ENCODE data around the gene RNU11. TPM values are rescaled to one million over a fixed set of nuclear protein-coding genes. Genes with fewer than 3 reads are reported as not detected.

Gene RNU11
- total RNA-seq, 1 donor from 2014 or later: not detected

DNA sequence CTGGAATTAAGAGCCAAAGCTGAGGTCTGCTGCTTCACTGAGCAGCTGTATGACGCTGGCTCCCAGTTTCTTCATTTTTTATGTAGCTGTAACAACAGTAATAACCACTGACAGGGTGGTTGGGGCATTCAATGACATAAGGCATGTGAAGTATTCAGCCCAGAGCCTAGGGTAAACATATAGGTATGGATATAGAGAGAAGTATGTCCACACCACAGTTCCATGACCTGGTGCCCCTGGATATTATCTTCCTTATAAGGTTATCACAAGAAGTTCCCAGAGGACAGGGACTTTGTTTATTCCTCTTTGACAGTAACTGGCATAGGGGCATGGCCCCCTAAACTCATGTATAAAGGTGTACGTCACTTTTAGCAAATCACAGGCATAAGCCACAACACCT is 41.6 kb upstream of the RNU11 start:
- no peak for TF ChIP-seq CTCF (IDR thresholded peaks at IDR 0.05; ENCODE audit: borderline replicate concordance)
- Histone ChIP-seq H3K4me1 (peaks cover 5% of the 10 kb centered on the region), H3K9me3 (replicated peaks) (no peaks in the 10 kb centered on the region), H3K27me3 (ENCODE audit: low read depth) (no peaks in the 10 kb centered on the region), H3K36me3 (peaks cover 88% of the 10 kb centered on the region), H3K4me3 (no peak overlapping the region), H3K27ac (replicated peaks) (no peak overlapping the region)
- intact Hi-C loops (cut with micrococcal nuclease): loop anchor here (10.0 kb wide), 1 partner anchor 252 kb away; no protein-coding TSS in a partner anchor
- DNase-seq: no peak

GRCh38 chr1:28613175-28613574 is 35.2 kb upstream of the RNU11 start:
- intact Hi-C loops (cut with micrococcal nuclease): no loop called here
- Histone ChIP-seq H3K9me3 (replicated peaks) (no peaks in the 10 kb centered on the region), H3K27me3 (ENCODE audit: low read depth) (no peaks in the 10 kb centered on the region), H3K4me1 (no peaks in the 10 kb centered on the region), H3K36me3 (peaks cover 100% of the 10 kb centered on the region), H3K4me3 (no peak overlapping the region), H3K27ac (replicated peaks) (no peak overlapping the region)
- no peak for DNase-seq
- TF ChIP-seq CTCF (IDR thresholded peaks at IDR 0.05; ENCODE audit: borderline replicate concordance): no peak

GRCh38 chr1:28631713-28632112 is 16.7 kb upstream of the RNU11 start:
- no peak for DNase-seq
- no peak for TF ChIP-seq CTCF (IDR thresholded peaks at IDR 0.05; ENCODE audit: borderline replicate concordance)
- intact Hi-C loops (cut with micrococcal nuclease): no loop called here
- Histone ChIP-seq H3K4me3 (no peak overlapping the region), H3K36me3 (no peaks in the 10 kb centered on the region), H3K9me3 (replicated peaks) (no peaks in the 10 kb centered on the region), H3K4me1 (no peaks in the 10 kb centered on the region), H3K27me3 (ENCODE audit: low read depth) (no peaks in the 10 kb centered on the region), H3K27ac (replicated peaks) (no peak overlapping the region)

DNA sequence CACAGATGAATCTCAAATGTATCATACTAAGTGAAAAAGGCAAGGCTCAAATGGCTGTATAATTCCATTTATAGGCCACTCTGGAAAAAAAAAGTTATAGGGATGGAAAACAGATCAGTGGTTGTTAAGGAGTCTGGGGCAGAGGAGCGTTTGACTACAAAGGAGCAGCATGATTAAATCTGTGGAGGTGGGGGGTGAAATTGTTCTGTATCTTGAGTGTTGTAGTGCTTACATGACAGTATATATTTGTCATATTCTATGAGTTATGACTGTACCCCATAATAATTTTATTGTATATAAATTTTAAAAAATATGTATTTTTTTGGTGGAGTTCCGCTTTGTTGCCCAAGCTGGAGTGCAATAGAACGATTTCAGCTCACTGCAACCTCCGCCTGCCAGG is 15.8 kb upstream of the RNU11 start:
- Histone ChIP-seq H3K4me3 (no peak overlapping the region), H3K9me3 (replicated peaks) (no peaks in the 10 kb centered on the region), H3K27me3 (ENCODE audit: low read depth) (no peaks in the 10 kb centered on the region), H3K4me1 (no peaks in the 10 kb centered on the region), H3K27ac (replicated peaks) (no peak overlapping the region), H3K36me3 (no peaks in the 10 kb centered on the region)
- no peak for TF ChIP-seq CTCF (IDR thresholded peaks at IDR 0.05; ENCODE audit: borderline replicate concordance)
- intact Hi-C loops (cut with micrococcal nuclease): no loop called here
- DNase-seq: no peak

DNA sequence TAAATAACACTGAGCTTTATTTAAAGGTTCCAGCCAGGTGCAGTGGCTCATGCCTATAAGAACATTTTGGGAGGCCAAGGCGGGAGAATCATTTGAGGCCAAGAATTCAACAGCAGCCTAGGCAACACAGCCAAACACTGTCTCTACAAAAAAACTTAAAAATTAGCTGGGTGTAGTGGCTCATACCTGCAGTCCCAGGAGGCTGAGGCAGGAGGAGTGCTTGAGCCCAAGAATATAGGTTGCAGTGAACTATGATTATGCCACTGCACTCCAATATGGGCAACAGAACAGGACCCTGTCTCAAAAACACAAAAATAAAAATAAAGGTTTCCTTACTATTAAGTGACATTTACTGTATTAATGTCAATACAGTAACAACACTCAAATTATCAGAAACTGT is 7.6 kb upstream of the RNU11 start:
- Histone ChIP-seq H3K4me1 (peaks cover 53% of the 10 kb centered on the region), H3K9me3 (replicated peaks) (no peaks in the 10 kb centered on the region), H3K36me3 (no peaks in the 10 kb centered on the region), H3K27me3 (ENCODE audit: low read depth) (no peaks in the 10 kb centered on the region), H3K27ac (replicated peaks) (no peak overlapping the region), H3K4me3 (no peak overlapping the region)
- TF ChIP-seq CTCF (IDR thresholded peaks at IDR 0.05; ENCODE audit: borderline replicate concordance): no peak
- no peak for DNase-seq
- intact Hi-C loops (cut with micrococcal nuclease): no loop called here

Measured in left ventricle myocardium inferior (tissue), 1 donor.